HEK293 (cell line): Measurements from ENCODE around the gene TRMU.

ENCODE experiments used
- ZNF24 ChIP-seq: fragments of 450-650 bp; formaldehyde crosslinking; IDR thresholded peaks from 2 replicates; pipeline ENCODE4 v1.5.1; 2016; ENCODE audit warnings: missing biosample characterization, missing genetic modification characterization
- TF ChIP-seq, protein P1 (sequence below): fragments of 450-650 bp; formaldehyde crosslinking; IDR thresholded peaks from 2 replicates; pipeline ENCODE4 v1.5.1; 2016; ENCODE audit warnings: missing biosample characterization, missing genetic modification characterization
- TF ChIP-seq, protein P2 (sequence below): fragments of 450-650 bp; formaldehyde crosslinking; IDR thresholded peaks from 2 replicates; pipeline ENCODE4 v1.5.1; 2016; ENCODE audit warnings: missing biosample characterization, missing genetic modification characterization
- TF ChIP-seq, protein P3 (sequence below): fragments of 450-650 bp; formaldehyde crosslinking; IDR thresholded peaks from 2 replicates; pipeline ENCODE4 v1.5.1; 2017; ENCODE audit warnings: missing biosample characterization, missing genetic modification characterization

DNA sequence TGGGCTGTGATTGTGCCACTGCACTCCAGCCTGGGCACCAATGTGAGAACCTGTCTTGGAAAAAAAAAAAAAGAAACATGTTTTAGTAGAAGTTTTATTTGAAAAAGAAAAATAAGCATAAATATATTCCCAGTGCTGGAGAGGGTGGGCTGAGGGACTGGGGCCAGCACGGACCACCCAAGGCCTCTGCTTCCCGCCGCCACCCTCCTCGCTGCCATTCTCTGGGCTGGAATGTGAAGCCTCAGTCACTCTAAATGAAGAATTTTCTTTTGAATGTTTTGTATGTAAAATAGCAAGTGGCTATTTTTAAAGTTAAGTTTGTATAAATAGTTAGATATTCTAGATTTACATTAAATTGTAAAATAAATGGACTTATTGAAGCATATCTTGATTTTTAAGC, 5.1 kb upstream of the TRMU start:
- TF ChIP-seq, protein P1, sequence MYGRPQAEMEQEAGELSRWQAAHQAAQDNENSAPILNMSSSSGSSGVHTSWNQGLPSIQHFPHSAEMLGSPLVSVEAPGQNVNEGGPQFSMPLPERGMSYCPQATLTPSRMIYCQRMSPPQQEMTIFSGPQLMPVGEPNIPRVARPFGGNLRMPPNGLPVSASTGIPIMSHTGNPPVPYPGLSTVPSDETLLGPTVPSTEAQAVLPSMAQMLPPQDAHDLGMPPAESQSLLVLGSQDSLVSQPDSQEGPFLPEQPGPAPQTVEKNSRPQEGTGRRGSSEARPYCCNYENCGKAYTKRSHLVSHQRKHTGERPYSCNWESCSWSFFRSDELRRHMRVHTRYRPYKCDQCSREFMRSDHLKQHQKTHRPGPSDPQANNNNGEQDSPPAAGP: no peak
- TF ChIP-seq, protein P2, sequence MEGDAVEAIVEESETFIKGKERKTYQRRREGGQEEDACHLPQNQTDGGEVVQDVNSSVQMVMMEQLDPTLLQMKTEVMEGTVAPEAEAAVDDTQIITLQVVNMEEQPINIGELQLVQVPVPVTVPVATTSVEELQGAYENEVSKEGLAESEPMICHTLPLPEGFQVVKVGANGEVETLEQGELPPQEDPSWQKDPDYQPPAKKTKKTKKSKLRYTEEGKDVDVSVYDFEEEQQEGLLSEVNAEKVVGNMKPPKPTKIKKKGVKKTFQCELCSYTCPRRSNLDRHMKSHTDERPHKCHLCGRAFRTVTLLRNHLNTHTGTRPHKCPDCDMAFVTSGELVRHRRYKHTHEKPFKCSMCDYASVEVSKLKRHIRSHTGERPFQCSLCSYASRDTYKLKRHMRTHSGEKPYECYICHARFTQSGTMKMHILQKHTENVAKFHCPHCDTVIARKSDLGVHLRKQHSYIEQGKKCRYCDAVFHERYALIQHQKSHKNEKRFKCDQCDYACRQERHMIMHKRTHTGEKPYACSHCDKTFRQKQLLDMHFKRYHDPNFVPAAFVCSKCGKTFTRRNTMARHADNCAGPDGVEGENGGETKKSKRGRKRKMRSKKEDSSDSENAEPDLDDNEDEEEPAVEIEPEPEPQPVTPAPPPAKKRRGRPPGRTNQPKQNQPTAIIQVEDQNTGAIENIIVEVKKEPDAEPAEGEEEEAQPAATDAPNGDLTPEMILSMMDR (tag by site-specific recombination): no peak
- TF ChIP-seq ZNF24: no peak
- TF ChIP-seq, protein P3, sequence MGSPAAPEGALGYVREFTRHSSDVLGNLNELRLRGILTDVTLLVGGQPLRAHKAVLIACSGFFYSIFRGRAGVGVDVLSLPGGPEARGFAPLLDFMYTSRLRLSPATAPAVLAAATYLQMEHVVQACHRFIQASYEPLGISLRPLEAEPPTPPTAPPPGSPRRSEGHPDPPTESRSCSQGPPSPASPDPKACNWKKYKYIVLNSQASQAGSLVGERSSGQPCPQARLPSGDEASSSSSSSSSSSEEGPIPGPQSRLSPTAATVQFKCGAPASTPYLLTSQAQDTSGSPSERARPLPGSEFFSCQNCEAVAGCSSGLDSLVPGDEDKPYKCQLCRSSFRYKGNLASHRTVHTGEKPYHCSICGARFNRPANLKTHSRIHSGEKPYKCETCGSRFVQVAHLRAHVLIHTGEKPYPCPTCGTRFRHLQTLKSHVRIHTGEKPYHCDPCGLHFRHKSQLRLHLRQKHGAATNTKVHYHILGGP (tag by site-specific recombination): no peak
